H4 (cell line): ENCODE results near the gene DDB1. TPM values are rescaled to one million over a fixed set of nuclear protein-coding genes. Genes with fewer than 3 reads are reported as not detected.

Experiments used
- DNase-seq: peaks from one replicate; pipeline ENCODE4 v3.0.0-alpha.2; 2015; ENCODE audit warnings: low spot score
- total RNA-seq: library from RNA; depleted of rRNA; stranded (reverse); fragments of >200 nt; shearing (Covaris generic); gene quantifications from 2 replicates; pipeline ENCODE4 v1.2.3, GENCODE V29; 2014

The DDB1 gene
- total RNA-seq, 1 experiment from 2014 or later, result 119 TPM

GRCh38 chr11:61336171-61336935, 3.4 kb upstream of the DDB1 start:
- DNase-seq, result peak; percentile 67

GRCh38 chr11:61335355-61335710, 2.4 kb upstream of the DDB1 start:
- DNase-seq, result no peak

GRCh38 chr11:61334434-61335354, 1.8 kb upstream of the DDB1 start:
- DNase-seq, result no peak

- no peak for DNase-seq
These were observed 887 bp upstream of the DDB1 start for GRCh38 chr11:61333550-61334433.

GRCh38 chr11:61332281-61332796, 566 bp downstream of the DDB1 start:
- no peak for DNase-seq

GRCh38 chr11:61331651-61332050, 1.3 kb downstream of the DDB1 start:
- DNase-seq, result no peak

- no peak for DNase-seq
These were observed 3.0 kb downstream of the DDB1 start for GRCh38 chr11:61329871-61330270.

GRCh38 chr11:61328351-61328750, 4.6 kb downstream of the DDB1 start:
- no peak for DNase-seq

- no peak for DNase-seq
These were observed 5.2 kb downstream of the DDB1 start for GRCh38 chr11:61327669-61328071.

- DNase-seq, result no peak
These were observed 7.1 kb downstream of the DDB1 start for GRCh38 chr11:61325649-61326414.

- no peak for DNase-seq
These were observed 17.6 kb downstream of the DDB1 start for GRCh38 chr11:61315260-61315659.

GRCh38 chr11:61310749-61311148, 22.2 kb downstream of the DDB1 start:
- DNase-seq, result no peak

- DNase-seq, result no peak
These were observed 23.2 kb downstream of the DDB1 start for GRCh38 chr11:61309739-61310138.

- DNase-seq, result no peak
These were observed 23.8 kb downstream of the DDB1 start for GRCh38 chr11:61309141-61309540.

- DNase-seq, result no peak
These were observed 25.6 kb downstream of the DDB1 start for GRCh38 chr11:61307354-61307753.

- no peak for DNase-seq
These were observed 26.7 kb downstream of the DDB1 start for GRCh38 chr11:61306221-61306620.

- no peak for DNase-seq
These were observed 27.5 kb downstream of the DDB1 start for GRCh38 chr11:61305417-61305816.

- no peak for DNase-seq
These were observed 29.2 kb downstream of the DDB1 start for GRCh38 chr11:61303725-61304124.

- no peak for DNase-seq
These were observed 30.4 kb downstream of the DDB1 start for GRCh38 chr11:61302550-61302949.

GRCh38 chr11:61298663-61299244, 34.2 kb downstream of the DDB1 start:
- DNase-seq, result no peak

- DNase-seq, result peak; percentile 68
These were observed 35.2 kb downstream of the DDB1 start for GRCh38 chr11:61297746-61298145.
